B cell (primary cell): Measurements from ENCODE around the gene ITGA2B.

ENCODE experiments used
- EZH2 ChIP-seq: IDR thresholded peaks from 2 replicates; pipeline ENCODE4 v1.6.1; 2012; ENCODE audit warnings: borderline replicate concordance, low read depth, mild to moderate bottlenecking, moderate library complexity, low read length; ENCODE audit not compliant: insufficient read depth, poor library complexity, severe bottlenecking
- TF ChIP-seq, protein P1 (sequence below): fragments of 200-600 bp; IDR thresholded peaks from one replicate; pipeline ENCODE4 v1.8.0; 2022; ENCODE audit warnings: antibody characterized with exemption, mild to moderate bottlenecking

DNA sequence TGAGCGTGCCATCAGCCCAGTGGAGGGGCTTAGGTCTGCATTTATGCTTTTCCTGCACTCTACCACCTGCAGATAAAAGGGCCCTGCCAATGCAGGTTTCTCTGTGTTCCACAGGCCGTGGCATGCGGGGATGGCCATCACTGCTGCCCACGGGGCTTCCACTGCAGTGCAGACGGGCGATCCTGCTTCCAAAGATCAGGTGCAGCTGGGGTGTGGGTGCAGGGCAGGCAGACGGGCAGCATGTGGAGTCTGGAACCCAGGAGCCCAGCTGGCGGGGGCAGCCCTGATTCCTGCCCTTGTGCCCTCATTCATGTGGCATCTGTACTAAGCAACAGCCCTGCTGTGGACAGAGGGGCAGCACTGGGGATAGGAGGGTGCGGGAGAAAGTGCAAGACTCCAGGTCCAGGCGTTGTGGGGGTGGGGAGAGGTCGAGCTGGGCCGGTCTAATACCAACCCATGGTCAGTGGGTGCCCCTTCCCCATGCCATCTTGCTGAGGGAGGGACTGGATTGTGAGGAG is 39.8 kb downstream of the ITGA2B start:
- TF ChIP-seq, protein P1, sequence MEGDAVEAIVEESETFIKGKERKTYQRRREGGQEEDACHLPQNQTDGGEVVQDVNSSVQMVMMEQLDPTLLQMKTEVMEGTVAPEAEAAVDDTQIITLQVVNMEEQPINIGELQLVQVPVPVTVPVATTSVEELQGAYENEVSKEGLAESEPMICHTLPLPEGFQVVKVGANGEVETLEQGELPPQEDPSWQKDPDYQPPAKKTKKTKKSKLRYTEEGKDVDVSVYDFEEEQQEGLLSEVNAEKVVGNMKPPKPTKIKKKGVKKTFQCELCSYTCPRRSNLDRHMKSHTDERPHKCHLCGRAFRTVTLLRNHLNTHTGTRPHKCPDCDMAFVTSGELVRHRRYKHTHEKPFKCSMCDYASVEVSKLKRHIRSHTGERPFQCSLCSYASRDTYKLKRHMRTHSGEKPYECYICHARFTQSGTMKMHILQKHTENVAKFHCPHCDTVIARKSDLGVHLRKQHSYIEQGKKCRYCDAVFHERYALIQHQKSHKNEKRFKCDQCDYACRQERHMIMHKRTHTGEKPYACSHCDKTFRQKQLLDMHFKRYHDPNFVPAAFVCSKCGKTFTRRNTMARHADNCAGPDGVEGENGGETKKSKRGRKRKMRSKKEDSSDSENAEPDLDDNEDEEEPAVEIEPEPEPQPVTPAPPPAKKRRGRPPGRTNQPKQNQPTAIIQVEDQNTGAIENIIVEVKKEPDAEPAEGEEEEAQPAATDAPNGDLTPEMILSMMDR = no peak
- TF ChIP-seq EZH2 = no peak
